Bronchial epithelial cell (primary cell): Measurements from ENCODE around the gene KDM5B. TPM values are rescaled to one million over a fixed set of nuclear protein-coding genes. Genes with fewer than 3 reads are reported as not detected.
"Not testable (repeated sequence)": the region's sequence is repeated elsewhere in the genome, so short reads cannot be mapped to it uniquely, and the experiment has no call there.

ENCODE experiments used
- DNase-seq: peaks from one replicate; pipeline ENCODE4 v3.0.0-alpha.2; 2010; ENCODE audit warnings: low read depth
- FAIRE-seq: peaks from 2 replicates; lab custom pipeline; 2011; peaks lifted over from hg19 to GRCh38; lab: Jason Lieb, UNC
- H3K27me3 ChIP-seq: 2 replicates; pipeline ENCODE4 v1.5.1; 2011; ENCODE audit warnings: low read length; ENCODE audit not compliant: control insufficient read depth, insufficient read depth
- H3K36me3 ChIP-seq: 2 replicates; pipeline ENCODE4 v1.5.1; 2011; ENCODE audit warnings: low read length; ENCODE audit not compliant: control insufficient read depth, insufficient read depth
- H3K4me3 ChIP-seq: 2 replicates; pipeline ENCODE4 v1.5.1; 2011; ENCODE audit warnings: mild to moderate bottlenecking, low read depth, low read length, control low read depth
- CTCF ChIP-seq: IDR thresholded peaks from 2 replicates; pipeline ENCODE4 v1.5.1; 2011; ENCODE audit warnings: mild to moderate bottlenecking, moderate library complexity, low read length, control low read depth, inconsistent platforms; ENCODE audit not compliant: insufficient read depth, severe bottlenecking
- total RNA-seq: library from RNA; depleted of rRNA; stranded (reverse); fragments of >200 nt; gene quantifications from 2 replicates; pipeline ENCODE4 v1.2.1, GENCODE V29; 2014

Gene KDM5B
- total RNA-seq, 1 donor from 2014 or later, result 74.0 TPM

GRCh38 chr1:202837746-202838262 lies 29.6 kb upstream of the KDM5B start:
- Histone ChIP-seq H3K27me3 (no peaks in the 10 kb centered on the region), H3K36me3 (no peaks in the 10 kb centered on the region), H3K4me3 (no peak overlapping the region)
- TF ChIP-seq CTCF, result no peak
- FAIRE-seq, result no peak
- no peak for DNase-seq

- H3K27me3 ChIP-seq, result no peaks in the 10 kb centered on the region
- no peaks in the 10 kb centered on the region for H3K36me3 ChIP-seq
- DNase-seq (peak; percentile 82), FAIRE-seq (no peak)
- H3K4me3 ChIP-seq, result no peak overlapping the region
- no peak for TF ChIP-seq CTCF
These were observed 28.6 kb upstream of the KDM5B start for GRCh38 chr1:202836623-202837403.

GRCh38 chr1:202835548-202836072 lies 27.4 kb upstream of the KDM5B start:
- Histone ChIP-seq H3K4me3 (no peak overlapping the region), H3K27me3 (no peaks in the 10 kb centered on the region), H3K36me3 (no peaks in the 10 kb centered on the region)
- FAIRE-seq (no peak), DNase-seq (no peak)
- TF ChIP-seq CTCF, result no peak

- no peak for TF ChIP-seq CTCF
- no peak for FAIRE-seq
- Histone ChIP-seq H3K4me3 (no peak overlapping the region), H3K27me3 (no peaks in the 10 kb centered on the region), H3K36me3 (no peaks in the 10 kb centered on the region)
- peak; percentile 53 for DNase-seq
These were observed 26.7 kb upstream of the KDM5B start for GRCh38 chr1:202834771-202835547.

DNA sequence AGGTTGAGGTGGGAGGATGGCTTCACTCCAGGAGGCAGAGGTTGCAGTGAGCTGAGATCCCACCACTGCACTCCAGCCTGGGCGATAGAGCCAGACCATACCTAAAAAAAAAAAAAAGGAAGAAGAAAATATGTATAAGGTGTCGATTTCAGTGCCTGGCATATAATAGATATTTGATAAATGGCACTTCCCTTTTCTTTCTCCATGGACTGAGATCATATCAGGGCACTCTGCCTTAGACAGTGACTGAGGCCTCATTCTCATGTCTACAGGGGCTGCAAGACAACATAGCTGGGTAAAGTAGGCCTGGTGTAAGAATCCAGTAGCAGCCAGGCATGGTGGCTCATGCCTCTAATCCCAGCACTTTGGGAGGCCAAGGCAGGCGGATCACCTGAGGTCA lies 23.7 kb upstream of the KDM5B start:
- DNase-seq, result no peak
- no peak for TF ChIP-seq CTCF
- Histone ChIP-seq H3K36me3 (no peaks in the 10 kb centered on the region), H3K4me3 (no peak overlapping the region), H3K27me3 (no peaks in the 10 kb centered on the region)
- no peak for FAIRE-seq

- FAIRE-seq, DNase-seq, H3K27me3 ChIP-seq, H3K4me3 ChIP-seq, H3K36me3 ChIP-seq: not testable (repeated sequence)
These were observed 21.0 kb upstream of the KDM5B start for GRCh38 chr1:202829223-202829622.
